GM12878 (cell line): ENCODE measurements around the gene CFDP1. TPM values are rescaled to one million over a fixed set of nuclear protein-coding genes. Genes with fewer than 3 reads are reported as not detected.

Source experiments
- ATAC-seq: fragments of 200-7000 bp; cut with Tn5 transposase; 3 replicates; pipeline ENCODE4 v1.9.1; 2020; ENCODE audit warnings: mild to moderate bottlenecking, moderate library complexity
- BruUV-seq: library from RNA; stranded (reverse); fragments of 400-500 nt; replicated peaks from 2 replicates; lab custom pipeline; 2021; lab: Mats Ljungman, UMichigan
- CTCF ChIA-PET: fragments of 300-600 bp; sonication (Branson Sonifier 250); formaldehyde crosslinking; extraction: SDS; loops from one replicate; lab custom pipeline; 2021; ENCODE audit warnings: inconsistent platforms; lab: Yijun Ruan, JAX
- POLR2A ChIA-PET: fragments of 350-600 bp; formaldehyde crosslinking; extraction: SDS; loops from one replicate; lab custom pipeline; 2021; ENCODE audit warnings: inconsistent platforms; lab: Charles Lee
- RAD21 ChIA-PET: fragments of 300-600 bp; sonication (Branson Sonifier 250); formaldehyde crosslinking; loops from one replicate; lab custom pipeline; 2023; ENCODE audit warnings: antibody characterized with exemption; ENCODE audit not compliant: unreplicated experiment; lab: Charles Lee
- SMC1A ChIA-PET: fragments of 300-600 bp; sonication (Branson Sonifier 250); formaldehyde crosslinking; loops from one replicate; lab custom pipeline; 2023; ENCODE audit not compliant: unreplicated experiment, uncharacterized antibody; lab: Charles Lee
- DNase-seq: peaks from one replicate; pipeline ENCODE4 v3.0.0-alpha.2; 2011; ENCODE audit warnings: low read depth, low spot score
- FAIRE-seq: peaks from 3 replicates; lab custom pipeline; 2011; peaks lifted over from hg19 to GRCh38; lab: Jason Lieb, UNC
- H2AFZ ChIP-seq: 2 replicates; pipeline ENCODE4 v1.6.0; 2011; ENCODE audit warnings: low read depth, low read length, control low read depth; ENCODE audit not compliant: control insufficient read depth
- H3K27ac ChIP-seq: 2 replicates; pipeline ENCODE4 v1.5.1; 2011; ENCODE audit warnings: control low read depth; ENCODE audit not compliant: control insufficient read depth, insufficient read depth
- H3K27me3 ChIP-seq, 2 experiments: replicated peaks in 1 of 2; 2 replicates each; pipeline versions ENCODE4 v1.6.0 to v1.6.1; 2011; ENCODE audit warnings: low read length in 1 of 2; ENCODE audit not compliant: control insufficient read depth in 2 of 2, insufficient read depth in 2 of 2
- H3K36me3 ChIP-seq, 2 experiments: 2 replicates each; pipeline ENCODE4 v1.5.1; 2011; ENCODE audit warnings: low read length in 1 of 2; ENCODE audit not compliant: control insufficient read depth in 2 of 2, insufficient read depth in 2 of 2
- H3K4me1 ChIP-seq: 2 replicates; pipeline ENCODE4 v1.6.1; 2011; ENCODE audit warnings: mild to moderate bottlenecking, low read length, moderate library complexity, mixed read lengths; ENCODE audit not compliant: control insufficient read depth, insufficient read depth
- H3K4me2 ChIP-seq: 2 replicates; pipeline ENCODE4 v1.6.0; 2011; ENCODE audit warnings: control low read depth; ENCODE audit not compliant: control insufficient read depth, insufficient read depth
- H3K4me3 ChIP-seq: fragments of 200-600 bp; sonication (generic); 2 replicates; pipeline ENCODE4 v1.5.1; 2016
- H3K79me2 ChIP-seq: 2 replicates; pipeline ENCODE4 v1.6.0; 2011; ENCODE audit warnings: low read length; ENCODE audit not compliant: control insufficient read depth, insufficient read depth
- H3K9ac ChIP-seq: 2 replicates; pipeline ENCODE4 v1.8.0; 2011; ENCODE audit warnings: low read length, control low read depth, mixed read lengths; ENCODE audit not compliant: control insufficient read depth, insufficient read depth
- H3K9me3 ChIP-seq: replicated peaks from 3 replicates; pipeline ENCODE4 v1.5.1; 2011; ENCODE audit warnings: mild to moderate bottlenecking, low read length; ENCODE audit not compliant: control insufficient read depth, insufficient read depth
- H4K20me1 ChIP-seq: 2 replicates; pipeline ENCODE4 v1.6.0; 2011; ENCODE audit not compliant: control insufficient read depth, insufficient read depth
- ATF2 ChIP-seq: IDR thresholded peaks from 2 replicates; pipeline ENCODE4 v1.6.1; 2012; ENCODE audit warnings: low read length, inconsistent platforms
- BMI1 ChIP-seq: fragments of 450-650 bp; IDR thresholded peaks from 2 replicates; pipeline ENCODE4 v1.6.1; 2016; ENCODE audit warnings: mild to moderate bottlenecking, moderate library complexity, borderline replicate concordance
- CBX3 ChIP-seq: fragments of 200-600 bp; sonication (generic); IDR thresholded peaks from 2 replicates; pipeline ENCODE4 v1.6.1; 2016; ENCODE audit warnings: low read depth, borderline replicate concordance
- CEBPB ChIP-seq, 2 experiments: fragments of 150-350 bp in 1 of 2; IDR thresholded peaks; 2 replicates each; pipeline ENCODE4 v1.6.1; 2012 to 2014; ENCODE audit warnings: low read depth in 2 of 2, low read length in 2 of 2, borderline replicate concordance in 1 of 2, inconsistent platforms in 1 of 2
- CHD1 ChIP-seq: IDR thresholded peaks from 2 replicates; pipeline ENCODE4 v1.6.1; 2012; ENCODE audit warnings: low read depth, low read length, improper control_type of control experiment
- ELK1 ChIP-seq: IDR thresholded peaks from 2 replicates; pipeline ENCODE4 v1.6.1; 2012; ENCODE audit warnings: low read depth, low read length, improper control_type of control experiment
- GATAD2B ChIP-seq: fragments of 450-650 bp; conservative IDR thresholded peaks from 2 replicates; pipeline ENCODE4 v1.6.1; 2017; ENCODE audit warnings: low read depth, mild to moderate bottlenecking, moderate library complexity
- MXI1 ChIP-seq: fragments of 150-350 bp; IDR thresholded peaks from 2 replicates; pipeline ENCODE4 v1.6.1; 2011; ENCODE audit warnings: low read depth, mild to moderate bottlenecking, inconsistent platforms, low read length, improper control_type of control experiment
- NFIC ChIP-seq: IDR thresholded peaks from 2 replicates; pipeline ENCODE4 v1.6.1; 2012; ENCODE audit warnings: low read depth, mild to moderate bottlenecking, inconsistent platforms, low read length, moderate library complexity
- NR2F1 ChIP-seq: fragments of 450-650 bp; conservative IDR thresholded peaks from 2 replicates; pipeline ENCODE4 v1.6.1; 2017; ENCODE audit warnings: mild to moderate bottlenecking
- RCOR1 ChIP-seq: conservative IDR thresholded peaks from 2 replicates; pipeline ENCODE4 v1.6.1; 2012; ENCODE audit warnings: low read depth, low read length, improper control_type of control experiment
- TCF7 ChIP-seq: IDR thresholded peaks from 2 replicates; pipeline ENCODE4 v1.6.1; 2014; ENCODE audit warnings: antibody characterized with exemption, borderline replicate concordance
- YY1 ChIP-seq: IDR thresholded peaks from 2 replicates; pipeline ENCODE4 v1.6.1; 2011; ENCODE audit warnings: low read depth, mild to moderate bottlenecking, low read length
- ZNF274 ChIP-seq: IDR thresholded peaks from one replicate; pipeline ENCODE4 v1.8.0; 2011; ENCODE audit not compliant: insufficient read length, insufficient read depth
- WGBS: methylation state at CpG from one replicate; pipeline ENCODE4 v1.1.6; 2016; ENCODE audit warnings: low lambda C conversion rate; ENCODE audit not compliant: insufficient replicate concordance, insufficient coverage; ENCODE audit errors: missing lambda C conversion rate; 5-methylcytosine and 5-hydroxymethylcytosine counted together
- in situ Hi-C: fragments of 300-500 bp; cut with MboI; formaldehyde crosslinking; loops from 9 replicates; pipeline ENCODE4 v1.14.3; 2018; ENCODE audit warnings: mixed read lengths
- intact Hi-C: fragments of 100-400 bp; cut with micrococcal nuclease; formaldehyde crosslinking; loops from one replicate; pipeline ENCODE4 v1.14.2; 2022; ENCODE audit not compliant: unreplicated experiment
- polyA plus RNA-seq, 11 experiments: library from polyadenylated mRNA; depleted of rRNA in 4 of 11; unstranded in 6 of 11; stranded (reverse) in 5 of 11; fragments of >200 nt; fragmentation: Nextera tagmentation in 4 of 11; fragmentation: Illumina TruSeq in 1 of 11; extraction: Ambion mirVana in 4 of 11; extraction: Trizol in 1 of 11; gene quantifications; 1 replicate in 1 of 11; 2 replicates in 10 of 11; pipeline versions ENCODE4 v1.2.1 to v1.2.3, GENCODE V29; 2011 to 2016; ENCODE audit warnings: inconsistent platforms in 2 of 11, missing spikeins in 2 of 11, low read depth in 1 of 11
- total RNA-seq, 4 experiments: library from RNA; depleted of rRNA in 3 of 4; stranded (reverse); fragments of >200 nt in 3 of 4; fragmentation: Illumina TruSeq in 1 of 4; extraction: Trizol in 1 of 4; gene quantifications; 2 replicates each; pipeline versions ENCODE4 v1.2.1 to v1.2.3, GENCODE V29; 2013 to 2021

CFDP1 gene
- total and polyA plus RNA-seq, 10 of the 15 experiments (the other 5 are each of a cell fraction or from before 2014, with no cell fraction given) = 22.3 to 64.8 (median 36.7) TPM

- Histone ChIP-seq H3K4me1 (peaks cover 38% of the 10 kb centered on the region), H4K20me1 (no peaks in the 10 kb centered on the region), H3K27me3 (no peaks in the 10 kb centered on the region), H3K36me3 (peaks cover 0 to 1% of the 10 kb centered on the region in 2 experiments; a peak in 1 of 4 replicates), H3K9me3 (no peaks in the 10 kb centered on the region), H3K79me2 (no peaks in the 10 kb centered on the region), H3K4me2 (no peak overlapping the region), H3K27ac (no peak overlapping the region), H3K4me3 (no peak overlapping the region), H2AFZ (no peak overlapping the region), H3K9ac (no peak overlapping the region)
- in situ Hi-C loops (no loop called here), intact Hi-C loops (no loop called here)
- 84% methylated on average over 6 of the region's 6 CpGs for WGBS
- ChIA-PET RAD21 (interaction anchor here (0.7 to 10.8 kb wide), 4 partner anchors 58 to 176 kb away, joined by 4 to 150 read pairs (median 27); no protein-coding TSS in a partner anchor), POLR2A (interaction anchor here (1.5 to 1.8 kb wide), 2 partner anchors 20 to 53 kb away, joined by 5 to 8 read pairs; no protein-coding TSS in a partner anchor), CTCF (interaction anchor here (0.8 to 12.2 kb wide), 6 partner anchors 58 to 177 kb away, joined by 3 to 243 read pairs (median 22); no protein-coding TSS in a partner anchor), SMC1A (interaction anchor here (0.6 to 7.2 kb wide), 13 partner anchors 9 to 386 kb away, joined by 3 to 91 read pairs (median 5); no protein-coding TSS in a partner anchor)
- BruUV-seq = no TSS peak
- DNase-seq (no peak), FAIRE-seq (no peak), ATAC-seq (no peak)
- TF ChIP-seq GATAD2B = no peak
- no peak for TF ChIP-seq NR2F1
- no peak for TF ChIP-seq CBX3
- no peak for TF ChIP-seq MXI1
- TF ChIP-seq ZNF274 = no peak
- TF ChIP-seq RCOR1 = no peak
- TF ChIP-seq ATF2 = no peak
- TF ChIP-seq CEBPB (IDR thresholded peaks at IDR 0.05; ENCODE audit: borderline replicate concordance in 1 of 2, low read depth in 2 of 2, low read length in 2 of 2) = no peak
- TF ChIP-seq YY1 = no peak
- no peak for TF ChIP-seq ELK1
- TF ChIP-seq TCF7 = no peak
- TF ChIP-seq NFIC = no peak
- no peak for TF ChIP-seq CHD1
- TF ChIP-seq BMI1 = no peak
These were observed 55.4 kb downstream of the CFDP1 start for GRCh38 chr16:75377729-75378386.
